ENCODE measurements around the gene WDFY4.

DNA sequence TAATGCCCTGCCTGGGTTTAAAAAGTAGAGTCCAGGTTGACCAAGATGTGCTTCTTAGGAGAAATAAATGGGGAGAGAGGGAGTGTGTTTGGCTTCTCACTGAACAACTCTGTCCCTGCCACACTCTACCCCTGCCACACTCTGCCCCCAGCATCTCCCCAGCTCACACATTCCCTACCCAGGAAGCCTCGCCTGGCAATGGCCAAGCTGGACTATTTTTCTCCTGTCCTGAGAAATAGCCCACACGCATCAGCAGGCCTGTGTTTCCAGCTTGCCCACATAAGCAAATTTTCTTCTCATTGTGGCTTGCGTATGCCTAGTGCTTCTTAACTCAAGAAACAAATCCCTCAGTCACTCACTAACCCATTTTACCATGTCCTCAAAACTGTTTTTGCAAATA lies 253.1 kb downstream of the WDFY4 start:
- TF ChIP-seq, protein P1, sequence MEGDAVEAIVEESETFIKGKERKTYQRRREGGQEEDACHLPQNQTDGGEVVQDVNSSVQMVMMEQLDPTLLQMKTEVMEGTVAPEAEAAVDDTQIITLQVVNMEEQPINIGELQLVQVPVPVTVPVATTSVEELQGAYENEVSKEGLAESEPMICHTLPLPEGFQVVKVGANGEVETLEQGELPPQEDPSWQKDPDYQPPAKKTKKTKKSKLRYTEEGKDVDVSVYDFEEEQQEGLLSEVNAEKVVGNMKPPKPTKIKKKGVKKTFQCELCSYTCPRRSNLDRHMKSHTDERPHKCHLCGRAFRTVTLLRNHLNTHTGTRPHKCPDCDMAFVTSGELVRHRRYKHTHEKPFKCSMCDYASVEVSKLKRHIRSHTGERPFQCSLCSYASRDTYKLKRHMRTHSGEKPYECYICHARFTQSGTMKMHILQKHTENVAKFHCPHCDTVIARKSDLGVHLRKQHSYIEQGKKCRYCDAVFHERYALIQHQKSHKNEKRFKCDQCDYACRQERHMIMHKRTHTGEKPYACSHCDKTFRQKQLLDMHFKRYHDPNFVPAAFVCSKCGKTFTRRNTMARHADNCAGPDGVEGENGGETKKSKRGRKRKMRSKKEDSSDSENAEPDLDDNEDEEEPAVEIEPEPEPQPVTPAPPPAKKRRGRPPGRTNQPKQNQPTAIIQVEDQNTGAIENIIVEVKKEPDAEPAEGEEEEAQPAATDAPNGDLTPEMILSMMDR (conservative IDR thresholded peaks at IDR 0.05): no peak
- no peak for TF ChIP-seq ZFX (IDR thresholded peaks at IDR 0.05)

All from C4-2B (cell line).